ENCODE results near the gene TNC.
A peak's percentile ranks its signal among the peaks of the same experiment; 100 is the strongest.

TNC gene

GRCh38 chr9:115117999-115118878 is at the start of gene TNC:
Gene TNC, minus strand, starts transcription at chr9:115118157. Its CDS starts 27,139 bp downstream, at chr9:115091018.
- DNase-seq (ENCODE audit: low spot score), result peak; percentile 16

- DNase-seq (ENCODE audit: low spot score), result no peak
Observed at GRCh38 chr9:115167175-115167574, 49.2 kb upstream of the TNC start.

- no peak for DNase-seq (ENCODE audit: low spot score)
Observed at GRCh38 chr9:115165233-115165632, 47.3 kb upstream of the TNC start.

- peak; percentile 79 for DNase-seq (ENCODE audit: low spot score)
Observed at GRCh38 chr9:115164511-115164974, 46.6 kb upstream of the TNC start.

- no peak for DNase-seq (ENCODE audit: low spot score)
Observed at GRCh38 chr9:115162946-115163345, 45.0 kb upstream of the TNC start.

GRCh38 chr9:115161446-115161845 is 43.5 kb upstream of the TNC start:
- no peak for DNase-seq (ENCODE audit: low spot score)

GRCh38 chr9:115158661-115159481 is 40.9 kb upstream of the TNC start:
- no peak for DNase-seq (ENCODE audit: low spot score)

GRCh38 chr9:115157245-115157674 is 39.3 kb upstream of the TNC start:
- DNase-seq (ENCODE audit: low spot score), result no peak

- DNase-seq (ENCODE audit: low spot score), result no peak
Observed at GRCh38 chr9:115155037-115155436, 37.1 kb upstream of the TNC start.

GRCh38 chr9:115154617-115155016 is 36.7 kb upstream of the TNC start:
- DNase-seq (ENCODE audit: low spot score), result no peak

- no peak for DNase-seq (ENCODE audit: low spot score)
Observed at GRCh38 chr9:115152281-115152820, 34.4 kb upstream of the TNC start.

GRCh38 chr9:115148721-115149120 is 30.8 kb upstream of the TNC start:
- no peak for DNase-seq (ENCODE audit: low spot score)

GRCh38 chr9:115146581-115147021 is 28.6 kb upstream of the TNC start:
- DNase-seq (ENCODE audit: low spot score), result no peak

GRCh38 chr9:115144706-115145105 is 26.7 kb upstream of the TNC start:
- DNase-seq (ENCODE audit: low spot score), result no peak

GRCh38 chr9:115143689-115144088 is 25.7 kb upstream of the TNC start:
- DNase-seq (ENCODE audit: low spot score), result no peak

- peak; percentile 64 for DNase-seq (ENCODE audit: low spot score)
Observed at GRCh38 chr9:115142517-115143270, 24.7 kb upstream of the TNC start.

GRCh38 chr9:115142090-115142489 is 24.1 kb upstream of the TNC start:
- no peak for DNase-seq (ENCODE audit: low spot score)

GRCh38 chr9:115141612-115142011 is 23.7 kb upstream of the TNC start:
- no peak for DNase-seq (ENCODE audit: low spot score)

GRCh38 chr9:115138151-115138550 is 20.2 kb upstream of the TNC start:
- DNase-seq (ENCODE audit: low spot score), result no peak

- no peak for DNase-seq (ENCODE audit: low spot score)
Observed at GRCh38 chr9:115137526-115137925, 19.6 kb upstream of the TNC start.
